B cell (primary cell): ENCODE results near the gene FRMPD2. TPM values are rescaled to one million over a fixed set of nuclear protein-coding genes. Genes with fewer than 3 reads are reported as not detected.

Source experiments
- ATAC-seq: fragments of 200-7000 bp; cut with Tn5 transposase; one replicate; pipeline ENCODE4 v1.10.0; 2021; ENCODE audit warnings: low read depth, mild to moderate bottlenecking, moderate number of reproducible peaks, moderate library complexity
- CTCF ChIA-PET: fragments of 350-600 bp; sonication (Branson Sonifier 250); formaldehyde crosslinking; loops from one replicate; lab custom pipeline; 2021; ENCODE audit warnings: antibody characterized with exemption, inconsistent platforms; lab: Charles Lee
- POLR2A ChIA-PET: fragments of 350-600 bp; sonication (Branson Sonifier 250); formaldehyde crosslinking; loops from one replicate; lab custom pipeline; 2021; ENCODE audit warnings: antibody characterized with exemption; lab: Charles Lee
- DNase-seq: peaks from one replicate; pipeline ENCODE4 v3.0.0; 2013
- H2AFZ ChIP-seq: 2 replicates; pipeline ENCODE4 v1.6.1; 2012; ENCODE audit warnings: mild to moderate bottlenecking, low read depth, low read length; ENCODE audit not compliant: insufficient read depth, poor library complexity, severe bottlenecking
- H3K27ac ChIP-seq, 2 donors: 1 replicate in 1 of 2; 2 replicates in 1 of 2; pipeline ENCODE4 v1.5.1; 2012 to 2013; ENCODE audit warnings: low read length in 2 of 2, mild to moderate bottlenecking in 2 of 2, moderate library complexity in 1 of 2
- H3K27me3 ChIP-seq, 4 experiments: fragments of 200-600 bp in 1 of 4; sonication (generic) in 1 of 4; replicated peaks in 1 of 4; 1 replicate in 2 of 4; 2 replicates in 2 of 4; pipeline versions ENCODE4 v1.6.1 to v1.7.0; 2013 to 2016; ENCODE audit warnings: low read length in 3 of 4, mild to moderate bottlenecking in 2 of 4, mixed read lengths in 1 of 4, moderate library complexity in 1 of 4; ENCODE audit not compliant: insufficient read depth in 4 of 4, control insufficient read depth in 3 of 4; ENCODE audit errors: control extremely low read depth in 1 of 4
- H3K36me3 ChIP-seq, 2 experiments: replicated peaks in 1 of 2; 1 replicate in 1 of 2; 2 replicates in 1 of 2; pipeline versions ENCODE4 v1.6.1 to v1.7.1; 2013; ENCODE audit warnings: low read length in 1 of 2; ENCODE audit not compliant: insufficient read depth in 2 of 2, control insufficient read depth in 1 of 2; ENCODE audit errors: control extremely low read depth in 1 of 2, extremely low read depth in 1 of 2
- H3K4me1 ChIP-seq, 2 donors: fragments of 200-600 bp in 1 of 2; sonication (generic) in 1 of 2; 1 replicate in 1 of 2; 2 replicates in 1 of 2; pipeline versions ENCODE4 v1.5.1 to v1.6.1; 2013 to 2017; ENCODE audit warnings: low read length in 2 of 2; ENCODE audit not compliant: control insufficient read depth in 2 of 2, insufficient read depth in 2 of 2
- H3K4me2 ChIP-seq: replicated peaks from 2 replicates; pipeline ENCODE3; 2012; ENCODE audit warnings: mild to moderate bottlenecking, low read depth, low read length; ENCODE audit not compliant: poor library complexity, severe bottlenecking
- H3K4me3 ChIP-seq, 5 experiments: fragments of 200-600 bp in 1 of 5; sonication (generic) in 1 of 5; 1 replicate in 3 of 5; 2 replicates in 2 of 5; pipeline versions ENCODE4 v1.5.1 to v1.7.0; 2011 to 2016; ENCODE audit warnings: low read length in 4 of 5, mild to moderate bottlenecking in 4 of 5, low read depth in 2 of 5, control low read depth in 1 of 5, moderate library complexity in 1 of 5; ENCODE audit not compliant: insufficient read depth in 1 of 5; ENCODE audit errors: control extremely low read depth in 1 of 5, extremely low read depth in 1 of 5
- H3K79me2 ChIP-seq: fragments of 200-600 bp; sonication (generic); one replicate; pipeline ENCODE4 v1.6.0; 2016; ENCODE audit warnings: low read length; ENCODE audit not compliant: control insufficient read depth, insufficient read depth
- H3K9ac ChIP-seq: fragments of 200-600 bp; sonication (generic); 2 replicates; pipeline ENCODE4 v1.6.1; 2017; ENCODE audit warnings: mild to moderate bottlenecking, low read length, moderate library complexity
- H3K9me3 ChIP-seq, 3 donors: one replicate each; pipeline versions ENCODE4 v1.6.1 to v1.7.1; 2013; ENCODE audit warnings: low read length in 2 of 3; ENCODE audit not compliant: control insufficient read depth in 2 of 3, insufficient read depth in 1 of 3; ENCODE audit errors: control extremely low read depth in 1 of 3
- H4K20me1 ChIP-seq: 2 replicates; pipeline ENCODE4 v1.6.0; 2012; ENCODE audit warnings: mild to moderate bottlenecking, low read length; ENCODE audit not compliant: insufficient read depth, control insufficient read depth, poor library complexity, severe bottlenecking
- H3K27ac Mint-ChIP-seq: one replicate; pipeline ENCODE4 v1.8.0; 2021; ENCODE audit warnings: mixed read lengths
- H3K27me3 Mint-ChIP-seq: one replicate; pipeline ENCODE4 v1.8.0; 2021; ENCODE audit warnings: mixed read lengths
- H3K4me1 Mint-ChIP-seq: one replicate; pipeline ENCODE4 v1.8.0; 2021; ENCODE audit warnings: mixed read lengths
- H3K4me3 Mint-ChIP-seq: one replicate; pipeline ENCODE4 v1.8.0; 2021; ENCODE audit warnings: mixed read lengths
- H3K9me3 Mint-ChIP-seq: one replicate; pipeline ENCODE4 v1.8.0; 2022; ENCODE audit warnings: mixed read lengths; ENCODE audit not compliant: insufficient read depth
- EZH2 ChIP-seq: IDR thresholded peaks from 2 replicates; pipeline ENCODE4 v1.6.1; 2012; ENCODE audit warnings: borderline replicate concordance, low read depth, mild to moderate bottlenecking, moderate library complexity, low read length; ENCODE audit not compliant: insufficient read depth, poor library complexity, severe bottlenecking
- WGBS: methylation state at CpG from one replicate; pipeline ENCODE4 v1.1.5; 2013; ENCODE audit warnings: missing lambda C conversion rate; ENCODE audit not compliant: insufficient coverage; 5-methylcytosine and 5-hydroxymethylcytosine counted together
- intact Hi-C: fragments of 100-400 bp; cut with micrococcal nuclease; formaldehyde crosslinking; loops from one replicate; pipeline ENCODE4 v1.10.0; 2022
- polyA plus RNA-seq: library from polyadenylated mRNA; depleted of rRNA; stranded (reverse); fragments of >200 nt; gene quantifications from 2 replicates; pipeline ENCODE4 v1.2.3, GENCODE V29; 2012
- total RNA-seq, 2 donors: library from RNA; stranded (reverse); fragments of 120-200 nt in 1 of 2; gene quantifications; 1 replicate in 1 of 2; 2 replicates in 1 of 2; pipeline versions ENCODE4 v1.2.3 to v1.2.4, GENCODE V29; 2013 to 2022
- TF ChIP-seq, protein P1 (sequence below): fragments of 200-600 bp; IDR thresholded peaks from one replicate; pipeline ENCODE4 v1.8.0; 2022; ENCODE audit warnings: antibody characterized with exemption, mild to moderate bottlenecking

The FRMPD2 gene
- total and polyA plus RNA-seq, 2 donors (not counting 1 experiment from before 2014, with no cell fraction given): not detected

DNA sequence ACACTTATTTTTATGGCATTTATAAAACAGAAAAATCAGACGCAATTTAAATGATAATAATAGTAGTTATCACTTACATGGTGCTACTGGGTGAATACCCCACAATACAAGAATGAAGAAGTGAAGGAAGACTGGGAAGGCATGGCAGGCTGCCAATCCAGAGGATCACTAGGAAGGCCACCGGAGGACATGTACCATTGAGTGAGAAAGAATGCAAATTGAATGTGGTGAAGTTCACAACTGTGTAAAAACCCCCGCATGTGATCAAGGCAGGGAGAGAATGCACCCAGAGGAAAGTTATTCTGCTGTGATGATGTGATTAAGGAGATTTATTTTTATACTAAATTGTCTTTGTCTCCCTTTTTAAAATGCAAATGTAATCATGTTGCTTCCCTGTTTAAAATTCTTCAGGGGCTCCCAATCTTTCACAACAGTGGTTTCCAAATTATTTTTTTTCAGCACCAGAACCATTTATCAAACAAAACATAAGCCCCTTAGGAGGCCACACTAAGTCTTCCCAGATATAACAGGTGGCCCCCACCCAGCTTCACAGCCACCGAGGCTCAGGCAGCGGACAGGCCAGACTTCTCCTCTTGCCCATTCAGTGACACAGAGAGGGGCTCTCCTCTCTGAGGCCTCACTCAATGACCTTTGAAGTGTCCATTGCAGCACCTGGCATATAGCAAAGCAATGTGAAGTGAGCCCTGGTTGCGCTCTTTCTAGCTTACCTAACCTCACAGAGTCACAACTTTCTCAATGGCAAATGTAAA, 59.6 kb downstream of the FRMPD2 start:
- ChIA-PET POLR2A (no interaction called here), CTCF (no interaction called here)
- TF ChIP-seq EZH2: no peak
- TF ChIP-seq, protein P1, sequence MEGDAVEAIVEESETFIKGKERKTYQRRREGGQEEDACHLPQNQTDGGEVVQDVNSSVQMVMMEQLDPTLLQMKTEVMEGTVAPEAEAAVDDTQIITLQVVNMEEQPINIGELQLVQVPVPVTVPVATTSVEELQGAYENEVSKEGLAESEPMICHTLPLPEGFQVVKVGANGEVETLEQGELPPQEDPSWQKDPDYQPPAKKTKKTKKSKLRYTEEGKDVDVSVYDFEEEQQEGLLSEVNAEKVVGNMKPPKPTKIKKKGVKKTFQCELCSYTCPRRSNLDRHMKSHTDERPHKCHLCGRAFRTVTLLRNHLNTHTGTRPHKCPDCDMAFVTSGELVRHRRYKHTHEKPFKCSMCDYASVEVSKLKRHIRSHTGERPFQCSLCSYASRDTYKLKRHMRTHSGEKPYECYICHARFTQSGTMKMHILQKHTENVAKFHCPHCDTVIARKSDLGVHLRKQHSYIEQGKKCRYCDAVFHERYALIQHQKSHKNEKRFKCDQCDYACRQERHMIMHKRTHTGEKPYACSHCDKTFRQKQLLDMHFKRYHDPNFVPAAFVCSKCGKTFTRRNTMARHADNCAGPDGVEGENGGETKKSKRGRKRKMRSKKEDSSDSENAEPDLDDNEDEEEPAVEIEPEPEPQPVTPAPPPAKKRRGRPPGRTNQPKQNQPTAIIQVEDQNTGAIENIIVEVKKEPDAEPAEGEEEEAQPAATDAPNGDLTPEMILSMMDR: no peak
- 93% methylated on average over 3 of the region's 6 CpGs for WGBS
- no peaks in the 10 kb centered on the region for H3K9me3 Mint-ChIP-seq
- Histone ChIP-seq H4K20me1 (no peaks in the 10 kb centered on the region), H3K27me3 (peaks cover 0 to 16% (median 0%) of the 10 kb centered on the region in 4 experiments), H3K9ac (no peak overlapping the region), H3K4me2 (no peak overlapping the region), H2AFZ (no peak overlapping the region), H3K4me1 (no peaks in the 10 kb centered on the region), H3K79me2 (no peaks in the 10 kb centered on the region), H3K27ac (no peak overlapping the region), H3K4me3 (no peak overlapping the region), H3K36me3 (no peaks in the 10 kb centered on the region), H3K9me3 (peaks cover 0 to 11% (median 0%) of the 10 kb centered on the region in 3 donors)
- H3K27me3 Mint-ChIP-seq: peaks cover 37% of the 10 kb centered on the region
- H3K27ac Mint-ChIP-seq: no peak overlapping the region
- ATAC-seq (no peak), DNase-seq (no peak)
- H3K4me3 Mint-ChIP-seq: no peak overlapping the region
- intact Hi-C loops: no loop called here
- H3K4me1 Mint-ChIP-seq: no peaks in the 10 kb centered on the region

- H3K4me1 ChIP-seq: no peaks in the 10 kb centered on the region
- peaks cover 0 to 6% (median 0%) of the 10 kb centered on the region in 4 experiments for H3K27me3 ChIP-seq
- Mint-ChIP-seq H3K4me1 (no peaks in the 10 kb centered on the region), H3K9me3 (no peaks in the 10 kb centered on the region), H3K4me3 (no peak overlapping the region), H3K27ac (no peak overlapping the region), H3K27me3 (peaks cover 29% of the 10 kb centered on the region)
- ChIA-PET POLR2A (no interaction called here), CTCF (no interaction called here)
- H3K4me3 ChIP-seq: no peak overlapping the region
- TF ChIP-seq EZH2: no peak
- TF ChIP-seq, protein P1: no peak
- ATAC-seq: no peak
- DNase-seq: no peak
- H3K27ac ChIP-seq: no peak overlapping the region
- H3K9ac ChIP-seq: no peak overlapping the region
- H4K20me1 ChIP-seq: no peaks in the 10 kb centered on the region
- intact Hi-C loops: no loop called here
- no peaks in the 10 kb centered on the region for H3K79me2 ChIP-seq
- WGBS: no CpG with 5 or more reads among the region's 1 CpG
- no peak overlapping the region for H3K4me2 ChIP-seq
- no peaks in the 10 kb centered on the region for H3K36me3 ChIP-seq
- peaks cover 0 to 11% (median 0%) of the 10 kb centered on the region in 3 donors for H3K9me3 ChIP-seq
- no peak overlapping the region for H2AFZ ChIP-seq
Observed at GRCh38 chr10:48213047-48213446, 61.4 kb downstream of the FRMPD2 start.
